Aorta (tissue), 5 donors: ENCODE data around the gene IFIT3. TPM values are rescaled to one million over a fixed set of nuclear protein-coding genes. Genes with fewer than 3 reads are reported as not detected.
"Not testable (repeated sequence)": the region's sequence is repeated elsewhere in the genome, so short reads cannot be mapped to it uniquely, and the experiment has no call there.

Experiments
- ATAC-seq: fragments of 200-7000 bp; cut with Tn5 transposase; one replicate; pipeline ENCODE4 v1.9.1; 2022; ENCODE audit warnings: moderate library complexity; ENCODE audit not compliant: low FRiP score
- DNase-seq, 2 donors: peaks; one replicate each; pipeline ENCODE4 v3.0.0-alpha.2; 2020
- H3K27ac ChIP-seq, 2 donors: one replicate each; pipeline ENCODE4 v1.5.1; 2013; ENCODE audit warnings: low read length in 2 of 2, mild to moderate bottlenecking in 2 of 2, moderate library complexity in 2 of 2, control low read depth in 1 of 2, inconsistent platforms in 1 of 2, low read depth in 1 of 2
- H3K27me3 ChIP-seq, 2 donors: one replicate each; pipeline ENCODE4 v1.6.1; 2013; ENCODE audit warnings: control low read depth in 1 of 2, low read length in 1 of 2, mild to moderate bottlenecking in 1 of 2, moderate library complexity in 1 of 2; ENCODE audit not compliant: insufficient read depth in 2 of 2, control insufficient read depth in 1 of 2
- H3K36me3 ChIP-seq, 2 donors: one replicate each; pipeline ENCODE4 v1.6.1; 2013; ENCODE audit warnings: control low read depth in 1 of 2, low read length in 1 of 2, mild to moderate bottlenecking in 1 of 2; ENCODE audit not compliant: insufficient read depth in 2 of 2, control insufficient read depth in 1 of 2
- H3K4me1 ChIP-seq, 2 donors: one replicate each; pipeline ENCODE4 v1.6.1; 2013; ENCODE audit warnings: low read length in 2 of 2, control low read depth in 1 of 2, mild to moderate bottlenecking in 1 of 2, moderate library complexity in 1 of 2; ENCODE audit not compliant: insufficient read depth in 2 of 2, control insufficient read depth in 1 of 2
- H3K4me3 ChIP-seq, 2 donors: one replicate each; pipeline ENCODE4 v1.5.1; 2013; ENCODE audit warnings: low read length in 2 of 2, control low read depth in 1 of 2, mild to moderate bottlenecking in 1 of 2
- H3K9me3 ChIP-seq: one replicate; pipeline ENCODE4 v1.6.1; 2013; ENCODE audit warnings: mild to moderate bottlenecking, low read length; ENCODE audit not compliant: control insufficient read depth
- WGBS, 2 donors: extraction: QIAGEN DNeasy Blood & Tissue Kit; methylation state at CpG; one replicate each; pipeline ENCODE4 v1.1.7; 2013; 5-methylcytosine and 5-hydroxymethylcytosine counted together
- intact Hi-C, 2 donors: fragments of 100-400 bp; cut with DNase I; formaldehyde crosslinking; loops; one replicate each; pipeline versions ENCODE4 v1.14.2 to v1.15.0; 2022
- polyA plus RNA-seq, 2 donors: library from polyadenylated mRNA; stranded (reverse); fragments of 200-250 nt; gene quantifications; one replicate each; pipeline ENCODE4 v1.2.3, GENCODE V29; 2013
- total RNA-seq, 2 donors: library from RNA; stranded (reverse); fragmentation: NEBNext Ultra II Directional; extraction: Animal tissue kit (Norgen Biotek cat#: 25700); gene quantifications; one replicate each; pipeline ENCODE4 v1.2.1, GENCODE V29; 2021
- donor health status: healthy with polysubstance abuse.
- donor health status: Bipolar disorder and iron deficiency.
- donor health status: DM: no; HTN: no; CAD: no.
- donor health status: DM: no; HTN: no; CAD: no.
- donor health status: DM: yes; HTN: yes; CAD: no.

Gene IFIT3
- total and polyA plus RNA-seq, 4 donors, result 14.2 to 19.0 (median 15.4) TPM

- H3K4me3 ChIP-seq, H3K27me3 ChIP-seq, ATAC-seq, H3K27ac ChIP-seq, DNase-seq, H3K36me3 ChIP-seq, H3K4me1 ChIP-seq, H3K9me3 ChIP-seq, intact Hi-C loops: not testable (repeated sequence)
- 98 to 100% methylated on average over 4 of the region's 4 CpGs for WGBS, 2 donors
These were observed 9.8 kb upstream of the IFIT3 start for GRCh38 chr10:89318047-89318446.

DNA sequence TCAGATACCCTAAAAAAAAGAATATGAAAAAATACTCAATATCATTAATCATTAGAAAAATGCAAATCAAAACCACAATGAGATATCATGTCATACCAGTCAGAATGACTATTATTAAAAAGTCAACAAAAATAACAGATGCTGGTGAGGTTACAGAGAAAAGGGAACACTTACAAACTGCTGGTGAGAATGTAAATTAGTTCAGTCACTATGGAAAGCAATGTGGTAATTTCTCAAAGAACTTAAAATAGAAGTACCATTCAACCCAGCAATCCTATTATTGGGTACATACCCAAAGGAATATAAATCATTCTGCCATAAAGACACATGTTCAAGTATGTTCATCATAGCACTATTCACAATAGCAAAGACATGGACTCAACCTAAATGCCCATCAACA is 2.7 kb upstream of the IFIT3 start:
- not testable (repeated sequence) for H3K4me3 ChIP-seq, H3K36me3 ChIP-seq, H3K27me3 ChIP-seq, H3K27ac ChIP-seq, H3K9me3 ChIP-seq, ATAC-seq, H3K4me1 ChIP-seq, DNase-seq
- intact Hi-C loops, result loop anchor here in 1 of 2 donors (5.0 kb wide), 1 partner anchor 47 kb away; no protein-coding TSS in a partner anchor

GRCh38 chr10:89325856-89326255 is 1.9 kb upstream of the IFIT3 start:
- WGBS, 2 donors, result 66 to 68% methylated on average over 2 of the region's 2 CpGs

DNA sequence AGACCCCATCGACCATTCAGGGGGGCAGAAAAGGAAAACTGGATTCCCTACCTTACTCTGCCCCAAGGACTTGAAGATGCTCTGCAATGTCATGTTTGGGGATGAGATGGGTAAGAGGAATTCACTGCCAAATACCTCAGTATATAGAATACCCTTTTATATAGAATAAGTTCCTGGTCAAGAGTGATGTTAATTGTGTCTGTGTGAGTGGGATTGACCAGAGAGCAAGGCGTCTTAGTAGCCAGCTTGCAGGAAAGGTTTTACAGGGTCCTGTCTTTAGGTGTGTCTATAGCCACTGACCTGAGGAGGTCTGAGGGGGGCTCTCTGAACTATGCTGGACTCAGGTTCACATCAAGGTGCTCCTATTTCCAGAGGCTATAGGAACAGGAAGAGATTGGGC is 1.4 kb downstream of the IFIT3 start:
- Histone ChIP-seq H3K4me3 (no peak overlapping the region), H3K9me3 (no peaks in the 10 kb centered on the region), H3K27me3 (no peaks in the 10 kb centered on the region), H3K27ac (no peak overlapping the region), H3K4me1 (peaks cover 5 to 6% of the 10 kb centered on the region in 2 donors), H3K36me3 (no peaks in the 10 kb centered on the region)
- intact Hi-C loops, result loop anchor here in 1 of 2 donors (5.0 kb wide), 1 partner anchor 43 kb away; no protein-coding TSS in a partner anchor
- 92 to 93% methylated on average over 2 of the region's 2 CpGs for WGBS, 2 donors
- DNase-seq, result no peak
- ATAC-seq, result no peak

More at GRCh38 chr10:89325856-89326255, 1.9 kb upstream of the IFIT3 start:
- ATAC-seq, H3K4me1 ChIP-seq, H3K9me3 ChIP-seq, H3K27ac ChIP-seq, DNase-seq, H3K4me3 ChIP-seq, H3K36me3 ChIP-seq, H3K27me3 ChIP-seq: not testable (repeated sequence)
- intact Hi-C loops, result loop anchor here in 1 of 2 donors (5.0 kb wide), 1 partner anchor 46 kb away; no protein-coding TSS in a partner anchor

- H3K27ac ChIP-seq, H3K9me3 ChIP-seq, H3K36me3 ChIP-seq, DNase-seq, H3K4me3 ChIP-seq, intact Hi-C loops, ATAC-seq, H3K4me1 ChIP-seq, H3K27me3 ChIP-seq: not testable (repeated sequence)
- 65 to 80% methylated on average over 2 to 3 of the region's 3 CpGs for WGBS, 2 donors
These were observed 2.2 kb downstream of the IFIT3 start for GRCh38 chr10:89330014-89330413.

GRCh38 chr10:89330537-89331212 is 2.9 kb downstream of the IFIT3 start:
- no peaks in the 10 kb centered on the region for H3K27me3 ChIP-seq
- ATAC-seq (no peak), DNase-seq (no peak)
- no peaks in the 10 kb centered on the region for H3K36me3 ChIP-seq
- peaks cover 6 to 7% of the 10 kb centered on the region in 2 donors for H3K4me1 ChIP-seq
- intact Hi-C loops, result no loop called here
- H3K27ac ChIP-seq, result no peak overlapping the region
- H3K9me3 ChIP-seq, result no peaks in the 10 kb centered on the region
- H3K4me3 ChIP-seq, result no peak overlapping the region

- H3K27ac ChIP-seq, H3K36me3 ChIP-seq, H3K27me3 ChIP-seq, H3K4me3 ChIP-seq, H3K4me1 ChIP-seq, intact Hi-C loops, H3K9me3 ChIP-seq, ATAC-seq, DNase-seq: not testable (repeated sequence)
- 75 to 78% methylated on average over 14 of the region's 14 CpGs for WGBS, 2 donors
These were observed 3.8 kb downstream of the IFIT3 start for GRCh38 chr10:89331487-89332122.

GRCh38 chr10:89332123-89332633 is 4.4 kb downstream of the IFIT3 start:
- ATAC-seq (peak; percentile 75), DNase-seq (no peak)
- H3K9me3 ChIP-seq, result no peaks in the 10 kb centered on the region
- peaks cover 6 to 7% of the 10 kb centered on the region in 2 donors for H3K4me1 ChIP-seq
- no peaks in the 10 kb centered on the region for H3K27me3 ChIP-seq
- peak overlapping the region; percentile 56 to 59 for H3K4me3 ChIP-seq
- 1 to 7% methylated on average over 5 of the region's 5 CpGs for WGBS, 2 donors
- H3K27ac ChIP-seq, result peak overlapping the region in 1 of 2 donors; percentile 64
- H3K36me3 ChIP-seq, result no peaks in the 10 kb centered on the region
- intact Hi-C loops, result no loop called here

- H3K9me3 ChIP-seq, result no peaks in the 10 kb centered on the region
- no peak overlapping the region for H3K27ac ChIP-seq
- no peaks in the 10 kb centered on the region for H3K27me3 ChIP-seq
- H3K4me1 ChIP-seq, result peaks cover 6 to 7% of the 10 kb centered on the region in 2 donors
- H3K36me3 ChIP-seq, result peaks cover 2 to 4% of the 10 kb centered on the region in 2 donors
- no peak for DNase-seq
- H3K4me3 ChIP-seq, result no peak overlapping the region
- WGBS, 2 donors, result 91 to 99% methylated on average over 3 of the region's 3 CpGs
- ATAC-seq, result no peak
- intact Hi-C loops, result no loop called here
These were observed 7.4 kb downstream of the IFIT3 start for GRCh38 chr10:89335226-89335625.
